Pancreas (tissue), 10 donors: Measurements from ENCODE around the gene GABARAP. TPM values are rescaled to one million over a fixed set of nuclear protein-coding genes. Genes with fewer than 3 reads are reported as not detected.
A peak's percentile ranks its signal among the peaks of the same experiment; 100 is the strongest.

Experiments used
- ATAC-seq, 4 donors: fragments of 200-7000 bp; cut with Tn5 transposase; one replicate each; pipeline versions ENCODE4 v1.8.0 to v1.9.1; 2020; ENCODE audit warnings: mild to moderate bottlenecking in 4 of 4, moderate library complexity in 4 of 4
- DNase-seq, 6 donors: peaks; one replicate each; pipeline ENCODE4 v3.0.0-alpha.2; 2020
- FAIRE-seq: peaks from 2 replicates; lab custom pipeline; 2012; peaks lifted over from hg19 to GRCh38; lab: Jason Lieb, UNC
- H3K27ac ChIP-seq, 4 donors: fragments of 200-600 bp; sonication (generic); 1 replicate in 3 of 4; 2 replicates in 1 of 4; pipeline versions ENCODE4 v1.5.0 to v1.8.0; 2020
- H3K27me3 ChIP-seq, 4 donors: fragments of 200-600 bp; one replicate each; pipeline ENCODE4 v1.8.0; 2021
- H3K36me3 ChIP-seq, 3 donors: fragments of 200-600 bp; sonication (generic) in 1 of 3; one replicate each; pipeline versions ENCODE4 v1.5.0 to v1.8.0; 2020 to 2021
- H3K4me1 ChIP-seq, 3 donors: fragments of 200-600 bp; one replicate each; pipeline ENCODE4 v1.8.0; 2021
- H3K4me3 ChIP-seq, 4 donors: fragments of 200-600 bp; sonication (generic) in 2 of 4; one replicate each; pipeline versions ENCODE4 v1.5.0 to v1.8.0; 2020 to 2021
- H3K9me3 ChIP-seq, 4 donors: fragments of 200-600 bp; one replicate each; pipeline ENCODE4 v1.8.0; 2021
- WGBS, 2 donors: extraction: QIAGEN DNeasy Blood & Tissue Kit; methylation state at CpG; one replicate each; pipeline ENCODE4 v1.1.7; 2013; 5-methylcytosine and 5-hydroxymethylcytosine counted together
- intact Hi-C, 3 donors: fragments of 100-400 bp; cut with DNase I; formaldehyde crosslinking; loops; one replicate each; pipeline versions ENCODE4 v1.11.1 to v1.14.2; 2022
- polyA plus RNA-seq, 2 donors: library from polyadenylated mRNA; stranded (reverse); fragments of 200-250 nt; gene quantifications; one replicate each; pipeline ENCODE4 v1.2.3, GENCODE V29; 2013
- total RNA-seq, 6 donors: library from RNA; stranded (reverse); fragmentation: NEBNext Ultra II Directional in 4 of 6; extraction: Animal tissue kit (Norgen Biotek cat#: 25700) in 4 of 6; gene quantifications; one replicate each; pipeline versions ENCODE4 v1.2.1 to v1.2.4, GENCODE V29; 2021 to 2023
- TF ChIP-seq, protein P1 (sequence below), 4 donors: fragments of 200-600 bp; sonication (generic) in 3 of 4; IDR thresholded peaks; one replicate each; pipeline versions ENCODE4 v1.5.0 to v1.8.0; 2021; ENCODE audit warnings: antibody characterized with exemption in 4 of 4
- donor health status: healthy with polysubstance abuse.
- donor health status: DM: no; HTN: no; CAD: no; lungs with moderate emphysema.
- donor health status: DM: no; HTN: no; CAD: no.
- donor health status: control.
- donor health status: control.
- donor health status: Bipolar disorder and iron deficiency.
- donor health status: DM: yes; HTN: yes; CAD: no.
- donor health status: DM: no; HTN: no; CAD: no.
- donor health status: DM: no; HTN: no; CAD: no.
- donor health status: DM: yes; HTN: yes; CAD: no.

Gene GABARAP
- total and polyA plus RNA-seq, 8 donors, result 231 to 639 (median 312) TPM

DNA sequence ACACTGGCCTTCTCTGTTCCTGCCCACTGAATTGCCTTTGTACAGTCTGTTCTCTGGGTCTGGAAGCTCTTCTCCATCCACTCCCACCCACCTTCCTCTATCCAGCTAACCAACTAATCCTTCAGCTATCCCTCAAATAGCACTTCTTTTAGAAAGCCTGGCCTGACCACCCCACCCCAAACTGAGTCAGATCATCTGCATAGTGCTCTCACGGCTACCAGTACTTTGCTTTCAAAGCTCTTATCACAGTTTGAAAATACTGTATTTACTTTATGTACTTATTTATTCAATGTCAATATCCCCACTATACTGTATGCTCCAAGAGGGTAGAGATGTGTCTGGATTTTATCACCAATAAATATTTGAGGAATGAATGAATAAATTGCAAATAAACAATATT is 24.5 kb upstream of the GABARAP start:
- FAIRE-seq (no peak), DNase-seq (no peak), ATAC-seq (no peak)
- no peak overlapping the region for H3K4me3 ChIP-seq
- H3K27me3 ChIP-seq, result no peaks in the 10 kb centered on the region
- WGBS, 2 donors, result 24 to 32% methylated on average over 1 of the region's 1 CpG
- TF ChIP-seq, protein P1, sequence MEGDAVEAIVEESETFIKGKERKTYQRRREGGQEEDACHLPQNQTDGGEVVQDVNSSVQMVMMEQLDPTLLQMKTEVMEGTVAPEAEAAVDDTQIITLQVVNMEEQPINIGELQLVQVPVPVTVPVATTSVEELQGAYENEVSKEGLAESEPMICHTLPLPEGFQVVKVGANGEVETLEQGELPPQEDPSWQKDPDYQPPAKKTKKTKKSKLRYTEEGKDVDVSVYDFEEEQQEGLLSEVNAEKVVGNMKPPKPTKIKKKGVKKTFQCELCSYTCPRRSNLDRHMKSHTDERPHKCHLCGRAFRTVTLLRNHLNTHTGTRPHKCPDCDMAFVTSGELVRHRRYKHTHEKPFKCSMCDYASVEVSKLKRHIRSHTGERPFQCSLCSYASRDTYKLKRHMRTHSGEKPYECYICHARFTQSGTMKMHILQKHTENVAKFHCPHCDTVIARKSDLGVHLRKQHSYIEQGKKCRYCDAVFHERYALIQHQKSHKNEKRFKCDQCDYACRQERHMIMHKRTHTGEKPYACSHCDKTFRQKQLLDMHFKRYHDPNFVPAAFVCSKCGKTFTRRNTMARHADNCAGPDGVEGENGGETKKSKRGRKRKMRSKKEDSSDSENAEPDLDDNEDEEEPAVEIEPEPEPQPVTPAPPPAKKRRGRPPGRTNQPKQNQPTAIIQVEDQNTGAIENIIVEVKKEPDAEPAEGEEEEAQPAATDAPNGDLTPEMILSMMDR (IDR thresholded peaks at IDR 0.05), result no peak
- H3K27ac ChIP-seq, result no peak overlapping the region
- no peaks in the 10 kb centered on the region for H3K36me3 ChIP-seq
- H3K9me3 ChIP-seq, result no peaks in the 10 kb centered on the region
- intact Hi-C loops, result loop anchor here in 1 of 3 donors (10.0 kb wide), 1 partner anchor 48 kb away; the partner anchor contains the start of gene GPS2
- H3K4me1 ChIP-seq, result no peaks in the 10 kb centered on the region

DNA sequence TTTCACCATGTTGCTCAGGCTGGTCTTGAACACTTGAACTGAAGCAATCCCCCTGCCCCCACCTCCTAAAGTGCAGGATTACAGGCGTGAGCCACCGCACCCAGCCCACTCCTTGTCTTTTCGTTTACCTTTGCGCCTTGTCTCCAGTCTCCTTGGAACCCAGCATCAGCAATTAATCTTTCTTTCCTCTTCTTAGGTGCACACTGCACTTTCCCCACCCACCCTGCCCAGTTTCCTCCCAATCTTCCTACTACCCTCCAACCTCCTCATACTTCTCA is 21.5 kb upstream of the GABARAP start:
- Histone ChIP-seq H3K4me3 (peak overlapping the region in 2 of 4 donors; percentile 68 to 81), H3K4me1 (peaks cover 0 to 8% (median 6%) of the 10 kb centered on the region in 3 donors), H3K27ac (peak overlapping the region in 3 of 4 donors; percentile 97 to 99 (median 99)), H3K36me3 (no peaks in the 10 kb centered on the region), H3K9me3 (no peaks in the 10 kb centered on the region), H3K27me3 (no peaks in the 10 kb centered on the region)
- no peak for FAIRE-seq
- DNase-seq, result no peak
- intact Hi-C loops, result loop anchor here in 1 of 3 donors (10.0 kb wide), 1 partner anchor 51 kb away; the partner anchor contains the start of gene GPS2
- 56 to 63% methylated on average over 4 of the region's 4 CpGs for WGBS, 2 donors
- ATAC-seq, result no peak
- TF ChIP-seq, protein P1 (IDR thresholded peaks at IDR 0.05), result no peak

DNA sequence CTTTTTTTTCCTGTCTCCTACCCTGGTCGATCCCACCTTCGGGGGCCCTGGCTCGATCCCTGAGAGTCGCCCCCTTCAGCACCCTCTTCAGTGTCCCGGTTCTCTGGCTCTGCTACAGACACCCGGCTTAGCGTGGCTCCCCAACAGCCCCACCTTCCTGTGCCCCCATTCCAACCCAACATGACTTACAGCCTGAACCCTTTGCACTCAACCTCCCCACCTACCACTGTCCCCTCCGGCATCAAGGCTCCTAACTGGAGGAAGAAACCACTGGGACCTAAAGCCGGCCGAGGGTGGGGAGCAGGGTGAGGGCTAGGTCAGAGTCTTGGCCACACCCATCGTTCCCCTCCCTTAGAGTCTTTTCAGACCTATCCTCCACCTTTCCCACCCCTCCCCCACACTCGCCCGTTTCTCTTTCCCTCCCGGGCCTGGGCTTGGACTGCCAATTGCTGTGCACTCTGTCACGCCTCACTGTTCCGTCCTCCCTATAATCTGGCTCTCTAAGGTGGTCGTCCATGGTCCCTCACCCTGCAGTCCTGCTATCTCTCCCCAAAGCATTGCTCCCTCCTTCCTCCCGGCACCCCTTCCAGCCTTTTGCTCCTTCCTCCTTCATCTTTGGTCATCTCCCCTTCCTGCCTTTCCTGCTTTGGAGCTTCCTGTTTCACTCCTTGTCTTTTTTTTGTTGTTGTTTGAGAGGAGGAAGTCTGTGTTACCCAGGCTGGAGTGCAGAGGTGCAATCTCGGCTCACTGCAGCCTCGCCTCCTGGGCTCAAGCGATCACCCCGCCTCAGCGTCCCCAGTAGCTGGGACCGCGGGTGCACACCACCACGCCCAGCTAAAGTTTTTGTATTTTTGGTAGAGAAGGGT is 20.9 kb upstream of the GABARAP start:
- FAIRE-seq (no peak), DNase-seq (peak; percentile 67 to 84 (median 78)), ATAC-seq (peak; percentile 12 to 55 (median 38))
- peak overlapping the region; percentile 50 to 83 (median 74) for H3K4me3 ChIP-seq
- peaks cover 0 to 9% (median 6%) of the 10 kb centered on the region in 3 donors for H3K4me1 ChIP-seq
- no peaks in the 10 kb centered on the region for H3K27me3 ChIP-seq
- 11% methylated on average over 26 of the region's 26 CpGs for WGBS, 2 donors
- H3K36me3 ChIP-seq, result no peaks in the 10 kb centered on the region
- TF ChIP-seq, protein P1 (IDR thresholded peaks at IDR 0.05), result no peak
- no peaks in the 10 kb centered on the region for H3K9me3 ChIP-seq
- H3K27ac ChIP-seq, result peak overlapping the region; percentile 97 to 99 (median 98)
- intact Hi-C loops, result loop anchor here in 1 of 3 donors (10.0 kb wide), 1 partner anchor 52 kb away; the partner anchor contains the start of gene GPS2

DNA sequence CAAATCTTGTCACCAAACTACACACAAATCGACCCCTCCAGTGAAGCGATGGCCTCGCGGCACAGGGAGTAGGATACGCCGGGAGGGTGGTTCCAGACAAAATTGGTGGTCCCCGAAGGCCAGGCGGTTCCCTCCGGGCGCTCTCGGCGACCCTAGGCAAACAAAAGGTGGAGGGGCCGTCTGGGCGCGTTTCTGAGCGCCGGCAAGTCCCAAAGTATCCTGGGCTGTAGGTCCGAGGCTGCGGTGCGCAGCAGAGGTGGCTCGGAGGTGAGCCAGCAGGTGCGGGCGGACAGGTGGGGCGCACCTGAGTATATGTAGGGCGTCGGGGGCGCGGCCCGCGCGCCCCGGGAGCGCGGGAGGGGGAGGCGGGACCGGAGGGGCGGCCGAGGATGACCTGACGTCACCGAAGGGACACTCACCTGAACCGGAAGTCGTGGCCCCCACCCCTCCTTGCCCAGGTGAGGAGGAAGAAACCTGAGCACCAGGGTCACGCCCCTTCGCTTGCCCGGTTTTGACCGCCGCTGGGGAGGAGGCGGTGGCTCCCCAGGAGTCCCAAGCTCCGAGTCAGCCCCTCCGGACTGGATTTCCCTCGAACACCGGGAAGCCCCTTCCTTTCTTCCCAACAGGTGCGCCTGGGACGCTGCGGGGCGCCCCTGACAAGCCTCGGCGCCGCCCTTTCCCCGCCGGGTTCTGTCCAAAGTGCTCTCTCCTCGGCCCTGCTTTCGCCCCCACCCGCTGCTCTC is 20.1 kb upstream of the GABARAP start, which contains the start of gene CLDN7:
Gene CLDN7, minus strand, starts transcription at position 287 of the 743 bp plus-strand sequence. CDS start 435 bp downstream, outside the sequence.
- Histone ChIP-seq H3K9me3 (no peaks in the 10 kb centered on the region), H3K27me3 (no peaks in the 10 kb centered on the region), H3K4me3 (peak within 1 kb of the TSS; percentile 50 to 83 (median 74)), H3K36me3 (peaks cover 0 to 4% (median 2%) of the 10 kb centered on the region in 3 donors), H3K4me1 (peaks cover 0 to 9% (median 6%) of the 10 kb centered on the region in 3 donors), H3K27ac (peak within 1 kb of the TSS; percentile 97 to 99 (median 98))
- intact Hi-C loops, result loop anchor here in 1 of 3 donors (10.0 kb wide), 1 partner anchor 52 kb away; the partner anchor contains the start of gene GPS2
- 1 to 2% methylated on average over 51 to 64 of the region's 64 CpGs for WGBS, 2 donors
- DNase-seq (peak; percentile 93 to 97 (median 96)), ATAC-seq (peak; percentile 79 to 86 (median 84)), FAIRE-seq (no peak)
- TF ChIP-seq, protein P1 (IDR thresholded peaks at IDR 0.05), result peak in 1 of 4 donors; percentile 9
